Renal cortex interstitium (tissue), 11 donors: Measurements from ENCODE around the gene HOXD12. TPM values are rescaled to one million over a fixed set of nuclear protein-coding genes. Genes with fewer than 3 reads are reported as not detected.

Experiments
- DNase-seq, 11 donors: peaks; one replicate each; pipeline ENCODE4 v3.0.0-alpha.2; 2013; ENCODE audit warnings: low read depth in 9 of 11, low spot score in 4 of 11; ENCODE audit errors: extremely low read depth in 1 of 11
- polyA plus RNA-seq, 3 donors: library from polyadenylated mRNA; unstranded; fragments of 120-200 nt; gene quantifications; one replicate each; pipeline ENCODE4 v1.2.1, GENCODE V29; 2013; ENCODE audit not compliant: insufficient read length in 3 of 3

The HOXD12 gene
- polyA plus RNA-seq, 3 donors: 0.26 to 0.76 (median 0.62) TPM

DNA sequence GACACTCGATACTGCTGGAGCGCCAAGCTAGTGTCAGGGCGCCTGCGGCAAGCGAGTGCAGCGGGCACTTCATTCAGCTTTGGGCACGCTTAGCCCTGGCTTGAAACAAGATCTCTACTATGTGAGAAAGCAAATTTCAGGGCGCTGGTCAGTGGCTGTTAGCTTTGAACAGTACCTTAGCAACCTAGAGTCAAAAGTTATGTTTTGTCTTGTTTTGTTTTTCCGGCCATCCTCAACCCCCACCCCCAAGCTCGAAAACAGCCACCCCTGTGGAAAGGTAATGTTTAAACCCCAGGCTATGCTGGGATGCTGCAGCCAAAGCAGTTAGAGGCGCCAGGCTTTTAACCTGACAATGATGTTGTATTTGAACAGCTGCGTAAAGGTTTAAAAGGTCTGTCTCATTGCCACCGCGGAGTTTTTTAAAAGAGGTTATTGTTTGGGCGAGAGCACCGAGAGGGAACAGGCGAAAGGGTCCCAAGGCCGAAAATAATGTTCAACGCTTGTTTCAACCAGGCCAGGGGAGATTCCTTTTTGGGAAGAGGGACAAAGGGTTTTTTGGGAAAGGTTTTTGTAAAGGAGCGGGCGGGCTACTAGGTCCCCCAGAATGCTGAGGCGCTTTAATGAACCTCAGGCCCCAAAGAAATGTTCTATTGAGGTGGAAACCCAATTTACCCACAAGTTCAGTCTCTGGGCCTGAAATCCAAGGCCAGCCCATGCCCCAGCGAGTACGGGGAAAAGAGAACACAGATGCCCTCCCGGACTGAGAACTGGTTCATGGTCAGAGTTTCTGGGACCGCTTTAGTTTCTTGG is 14.7 kb downstream of the HOXD12 start:
- no peak for DNase-seq

- no peak for DNase-seq
Measured at GRCh38 chr2:176114930-176115625, 15.5 kb downstream of the HOXD12 start.

DNA sequence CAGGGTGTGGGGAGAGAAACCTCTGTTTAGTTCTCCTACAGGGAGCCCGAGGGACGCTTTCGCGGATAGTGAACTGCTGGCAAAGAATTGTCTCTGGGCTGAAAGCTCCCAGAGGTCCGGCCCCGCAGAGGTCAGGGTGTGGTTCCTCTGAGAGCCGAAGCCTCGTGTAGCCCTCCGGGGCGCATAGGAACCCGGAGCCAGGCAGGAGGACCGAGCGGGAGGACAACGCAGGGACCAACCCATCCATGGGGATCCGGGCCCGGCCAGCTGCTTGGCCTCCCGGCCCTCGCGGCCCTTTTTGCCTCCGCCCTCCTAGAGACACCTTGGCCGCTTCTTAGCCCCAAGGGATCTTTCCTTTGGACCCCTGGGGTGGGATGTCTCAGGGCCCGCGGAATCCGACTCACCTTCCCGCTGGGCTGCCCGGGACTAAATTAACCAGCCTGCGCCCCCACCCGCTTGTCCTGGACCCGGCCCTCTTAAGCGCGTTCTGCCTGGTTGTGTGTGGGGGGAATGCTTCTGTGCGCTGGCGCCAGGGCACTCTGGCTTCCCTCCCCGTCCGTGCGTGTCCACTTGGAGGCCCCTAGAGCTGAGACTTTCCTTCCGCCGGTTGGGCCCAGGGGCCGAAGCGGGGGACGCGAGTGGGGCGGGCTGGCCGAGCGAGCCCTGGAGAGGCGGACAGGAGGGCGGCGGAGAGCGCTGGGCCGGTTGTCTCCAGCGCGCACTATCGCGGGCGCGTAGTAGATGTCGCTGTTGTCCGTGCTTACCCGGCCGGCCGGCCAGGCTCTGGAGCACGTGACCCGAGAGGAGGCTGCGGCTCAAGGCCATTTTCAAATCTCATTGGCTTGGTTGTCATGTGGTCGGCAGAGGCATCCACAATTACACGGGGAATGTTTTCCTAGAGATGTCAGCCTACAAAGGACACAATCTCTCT is 16.6 kb downstream of the HOXD12 start, which contains the start of gene HOXD10:
Gene HOXD10, plus strand, starts transcription at position 896 of the 931 bp plus-strand sequence. CDS start 56 bp downstream, outside the sequence.
- DNase-seq: peak in 6 of 11 donors; percentile 87 to 96 (median 92)

DNA sequence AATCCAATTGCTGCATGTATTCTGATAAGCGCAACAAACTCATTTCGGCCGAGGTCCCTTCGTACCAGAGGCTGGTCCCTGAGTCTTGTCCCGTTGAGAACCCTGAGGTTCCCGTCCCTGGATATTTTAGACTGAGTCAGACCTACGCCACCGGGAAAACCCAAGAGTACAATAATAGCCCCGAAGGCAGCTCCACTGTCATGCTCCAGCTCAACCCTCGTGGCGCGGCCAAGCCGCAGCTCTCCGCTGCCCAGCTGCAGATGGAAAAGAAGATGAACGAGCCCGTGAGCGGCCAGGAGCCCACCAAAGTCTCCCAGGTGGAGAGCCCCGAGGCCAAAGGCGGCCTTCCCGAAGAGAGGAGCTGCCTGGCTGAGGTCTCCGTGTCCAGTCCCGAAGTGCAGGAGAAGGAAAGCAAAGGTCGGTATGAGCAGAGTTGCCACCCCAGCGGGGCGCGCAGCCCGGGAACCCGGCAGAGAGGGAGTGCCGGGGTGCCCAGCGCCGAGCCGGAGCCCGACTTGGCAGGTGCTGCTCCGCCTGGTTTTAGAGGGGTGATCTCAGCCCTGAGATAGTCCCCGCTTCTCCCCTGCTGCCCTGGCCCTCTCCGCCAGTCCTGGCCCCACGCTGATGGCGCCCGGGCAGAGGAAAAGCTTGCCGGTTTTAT is 17.7 kb downstream of the HOXD12 start:
- no peak for DNase-seq

- DNase-seq: no peak
Measured at GRCh38 chr2:176117823-176118371, 18.3 kb downstream of the HOXD12 start.

- DNase-seq: peak in 2 of 11 donors; percentile 80 to 91
Measured at GRCh38 chr2:176118601-176119339, 19.2 kb downstream of the HOXD12 start.

DNA sequence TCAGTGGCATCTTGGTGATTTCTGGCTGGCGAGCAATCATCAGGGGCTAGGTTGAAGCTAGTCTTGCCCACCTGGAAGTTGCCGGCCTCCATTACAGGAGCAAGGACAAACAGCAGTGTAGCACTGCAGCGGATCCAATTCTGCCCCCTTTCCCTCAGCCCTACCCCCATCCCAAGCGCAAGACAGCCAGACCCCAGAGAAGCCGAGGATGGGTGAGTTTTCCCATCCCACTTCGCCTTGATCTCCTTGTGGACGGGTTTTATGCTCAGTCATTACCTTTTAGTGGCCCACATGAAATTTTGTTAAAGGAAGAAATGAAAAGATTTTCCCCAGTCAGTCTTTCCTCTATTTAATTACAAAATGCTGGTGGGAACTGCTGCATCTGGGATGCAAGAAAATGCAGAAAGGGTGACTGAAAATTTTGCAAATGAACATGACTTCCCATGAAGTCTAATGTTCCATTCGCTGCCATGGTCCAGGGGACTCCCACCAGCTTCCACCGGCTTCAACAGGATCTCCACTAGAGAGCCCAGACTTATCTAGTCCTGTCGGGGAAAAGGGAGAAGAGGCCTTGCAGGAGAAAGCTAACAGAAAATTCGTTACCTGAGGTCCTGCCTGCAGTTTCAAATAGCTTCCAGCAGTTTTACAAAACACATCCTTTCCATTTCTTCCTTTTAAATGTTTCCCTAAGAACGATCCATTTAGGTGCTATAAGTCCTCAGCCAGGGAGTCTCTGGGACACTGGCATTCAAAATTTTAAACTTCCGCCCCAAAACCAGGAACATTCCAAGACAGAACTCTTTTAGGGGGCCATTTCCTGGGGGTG is 21.0 kb downstream of the HOXD12 start:
- DNase-seq: no peak

- DNase-seq: no peak
Measured at GRCh38 chr2:176121190-176122051, 21.8 kb downstream of the HOXD12 start.

DNA sequence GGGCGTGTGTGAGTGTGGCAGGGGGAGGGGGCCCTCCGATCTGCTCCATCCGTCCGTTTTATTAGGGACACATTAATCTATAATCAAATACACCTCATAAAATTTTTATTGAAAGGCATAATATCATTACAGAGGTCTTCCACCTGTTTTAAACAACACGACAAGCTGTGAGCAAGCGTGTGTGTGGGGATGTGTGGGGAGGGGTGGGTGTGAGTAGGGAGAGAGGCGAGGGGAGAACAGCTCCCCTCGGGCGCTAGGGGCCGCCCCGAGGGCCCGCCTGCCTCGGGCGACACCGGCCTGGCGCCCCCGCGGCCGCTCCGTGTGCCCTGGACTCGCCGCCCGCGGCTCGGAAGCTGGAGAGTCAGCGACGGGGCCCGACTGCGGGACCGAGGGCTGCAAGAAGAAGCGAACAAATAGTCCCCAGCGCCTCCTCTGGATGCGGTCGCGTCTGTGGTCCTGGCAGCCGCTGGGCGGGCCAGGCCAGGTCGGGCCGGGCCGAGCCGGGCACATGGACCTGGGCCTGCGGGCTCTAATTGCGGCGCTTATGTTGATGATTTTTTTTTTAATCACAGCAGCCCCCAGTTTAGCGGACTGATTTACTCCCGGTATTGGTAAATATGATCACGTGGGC is 22.6 kb downstream of the HOXD12 start:
- DNase-seq: no peak

- DNase-seq: no peak
Measured at GRCh38 chr2:176122683-176123410, 23.3 kb downstream of the HOXD12 start, which contains the start of gene HOXD9. HOXD9 (plus strand) TSS chr2:176122719; CDS start chr2:176122769, 50 bp downstream.

- no peak for DNase-seq
Measured at GRCh38 chr2:176123411-176124109, 24.0 kb downstream of the HOXD12 start.

DNA sequence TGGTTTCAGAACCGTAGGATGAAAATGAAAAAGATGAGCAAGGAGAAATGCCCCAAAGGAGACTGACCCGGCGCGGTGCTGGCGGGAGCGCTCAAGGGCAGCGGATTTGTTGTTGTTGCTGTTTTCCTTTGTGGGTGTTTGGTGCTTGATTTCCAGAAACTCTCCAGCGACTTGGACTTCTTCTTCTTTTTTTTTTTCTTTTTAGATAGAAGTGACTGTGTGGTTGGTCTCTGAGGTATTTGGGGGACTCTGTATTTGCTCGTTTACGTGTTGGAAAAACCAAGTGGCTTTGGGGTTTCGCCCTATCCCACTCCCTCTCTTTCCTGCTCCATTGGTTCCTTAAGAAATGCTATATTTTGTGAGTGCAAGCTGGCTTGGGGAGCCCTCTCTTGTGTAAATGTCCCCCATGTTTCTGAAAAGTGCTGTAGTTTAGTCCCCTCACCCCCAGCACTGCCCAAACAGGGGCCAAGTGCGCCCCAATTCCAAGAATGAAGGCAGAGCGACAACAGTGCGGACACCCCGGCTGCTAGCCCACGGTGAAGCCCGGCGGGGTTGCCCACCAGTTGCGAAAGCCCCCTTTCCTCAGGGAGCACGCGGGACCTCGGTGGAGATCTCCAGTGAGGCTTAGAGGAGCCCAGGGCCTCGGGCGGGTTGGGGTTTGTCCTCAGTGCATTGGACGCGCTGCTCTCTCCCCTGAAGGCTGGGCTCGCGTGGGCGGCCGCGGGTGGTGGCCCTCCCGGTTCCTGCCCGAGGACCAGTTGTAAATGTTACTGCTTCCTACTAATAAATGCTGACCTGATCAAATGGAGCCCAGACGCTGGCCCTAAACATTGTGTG is 24.7 kb downstream of the HOXD12 start:
- DNase-seq: no peak

- no peak for DNase-seq
Measured at GRCh38 chr2:176124947-176125771, 25.6 kb downstream of the HOXD12 start.
